WI38 (cell line): ENCODE data around the gene NNT.

Source experiments
- H3K4me3 ChIP-seq: 2 replicates; pipeline ENCODE4 v1.5.1; 2011; ENCODE audit warnings: low read depth, mild to moderate bottlenecking, control low read depth, low read length
- CTCF ChIP-seq: IDR thresholded peaks from 2 replicates; pipeline ENCODE4 v1.5.1; 2012; ENCODE audit warnings: low read depth, mild to moderate bottlenecking, control low read depth, low read length

Gene NNT

GRCh38 chr5:43561356-43561755 lies 41.6 kb upstream of the NNT start:
- no peak for TF ChIP-seq CTCF
- H3K4me3 ChIP-seq, result no peak overlapping the region

GRCh38 chr5:43563321-43563720 lies 39.7 kb upstream of the NNT start:
- no peak overlapping the region for H3K4me3 ChIP-seq
- TF ChIP-seq CTCF, result no peak

- H3K4me3 ChIP-seq, result no peak overlapping the region
- TF ChIP-seq CTCF, result no peak
Observed at GRCh38 chr5:43564289-43564850, 38.6 kb upstream of the NNT start.

- TF ChIP-seq CTCF, result no peak
Observed at GRCh38 chr5:43565043-43565442, 37.9 kb upstream of the NNT start.

GRCh38 chr5:43567967-43568366 lies 35.0 kb upstream of the NNT start:
- no peak for TF ChIP-seq CTCF
- H3K4me3 ChIP-seq, result no peak overlapping the region

More at GRCh38 chr5:43565043-43565442, 37.9 kb upstream of the NNT start:
- H3K4me3 ChIP-seq, result no peak overlapping the region

- no peak for TF ChIP-seq CTCF
- H3K4me3 ChIP-seq, result no peak overlapping the region
Observed at GRCh38 chr5:43569236-43569746, 33.7 kb upstream of the NNT start.

GRCh38 chr5:43570450-43571158 lies 32.4 kb upstream of the NNT start:
- no peak for TF ChIP-seq CTCF
- no peak overlapping the region for H3K4me3 ChIP-seq
